ENCODE data around the gene FOXM1.
A peak's percentile ranks its signal among the peaks of the same experiment; 100 is the strongest.

Gene FOXM1

GRCh38 chr12:2855546-2855945 is 21.4 kb downstream of the FOXM1 start:
- no peak for TF ChIP-seq CTCF (IDR thresholded peaks at IDR 0.05)

GRCh38 chr12:2854669-2855453 is 22.1 kb downstream of the FOXM1 start:
- TF ChIP-seq CTCF (IDR thresholded peaks at IDR 0.05): no peak
- no peak overlapping the region for H3K27ac ChIP-seq
- no peaks in the 10 kb centered on the region for H3K27me3 ChIP-seq
- H3K4me3 ChIP-seq (ENCODE audit: low read depth in 1 of 2, low read length in 1 of 2): no peak overlapping the region
- peaks cover 31% of the 10 kb centered on the region for H3K36me3 ChIP-seq
- H3K9me3 ChIP-seq: no peaks in the 10 kb centered on the region
- no peaks in the 10 kb centered on the region for H3K4me1 ChIP-seq (ENCODE audit: control insufficient read depth in 1 of 2, insufficient read depth in 1 of 2, low read depth in 1 of 2, low read length in 1 of 2)

More at GRCh38 chr12:2855546-2855945, 21.4 kb downstream of the FOXM1 start:
- no peak overlapping the region for H3K27ac ChIP-seq
- H3K36me3 ChIP-seq: peaks cover 36% of the 10 kb centered on the region
- H3K27me3 ChIP-seq: no peaks in the 10 kb centered on the region
- H3K4me3 ChIP-seq (ENCODE audit: low read depth in 1 of 2, low read length in 1 of 2): no peak overlapping the region
- no peaks in the 10 kb centered on the region for H3K9me3 ChIP-seq
- H3K4me1 ChIP-seq (ENCODE audit: control insufficient read depth in 1 of 2, insufficient read depth in 1 of 2, low read depth in 1 of 2, low read length in 1 of 2): no peaks in the 10 kb centered on the region

GRCh38 chr12:2853626-2854025 is 23.3 kb downstream of the FOXM1 start:
- H3K4me1 ChIP-seq (ENCODE audit: control insufficient read depth in 1 of 2, insufficient read depth in 1 of 2, low read depth in 1 of 2, low read length in 1 of 2): no peaks in the 10 kb centered on the region
- H3K9me3 ChIP-seq: no peaks in the 10 kb centered on the region
- TF ChIP-seq CTCF (IDR thresholded peaks at IDR 0.05): peak; percentile 59
- H3K4me3 ChIP-seq (ENCODE audit: low read depth in 1 of 2, low read length in 1 of 2): no peak overlapping the region
- H3K36me3 ChIP-seq: peaks cover 19% of the 10 kb centered on the region
- H3K27me3 ChIP-seq: no peaks in the 10 kb centered on the region
- no peak overlapping the region for H3K27ac ChIP-seq

- Histone ChIP-seq H3K4me1 (ENCODE audit: control insufficient read depth in 1 of 2, insufficient read depth in 1 of 2, low read depth in 1 of 2, low read length in 1 of 2) (no peaks in the 10 kb centered on the region), H3K4me3 (ENCODE audit: low read depth in 1 of 2, low read length in 1 of 2) (no peak overlapping the region), H3K36me3 (peaks cover 2% of the 10 kb centered on the region), H3K27me3 (no peaks in the 10 kb centered on the region), H3K27ac (no peak overlapping the region), H3K9me3 (no peaks in the 10 kb centered on the region)
- TF ChIP-seq CTCF (IDR thresholded peaks at IDR 0.05): no peak
Observed at GRCh38 chr12:2851931-2852330, 25.0 kb downstream of the FOXM1 start.

- Histone ChIP-seq H3K36me3 (no peaks in the 10 kb centered on the region), H3K4me1 (ENCODE audit: control insufficient read depth in 1 of 2, insufficient read depth in 1 of 2, low read depth in 1 of 2, low read length in 1 of 2) (no peaks in the 10 kb centered on the region), H3K9me3 (no peaks in the 10 kb centered on the region), H3K4me3 (ENCODE audit: low read depth in 1 of 2, low read length in 1 of 2) (no peak overlapping the region), H3K27ac (no peak overlapping the region), H3K27me3 (no peaks in the 10 kb centered on the region)
- TF ChIP-seq CTCF (IDR thresholded peaks at IDR 0.05): no peak
Observed at GRCh38 chr12:2845280-2845679, 31.7 kb downstream of the FOXM1 start.
